GM13977 (cell line): ENCODE results near the gene RASAL2.

Experiments used
- DNase-seq: peaks from one replicate; pipeline ENCODE4 v3.0.0; 2012; ENCODE audit warnings: low spot score
- CTCF ChIP-seq: IDR thresholded peaks from 2 replicates; pipeline ENCODE4 v1.5.1; 2012; ENCODE audit warnings: mild to moderate bottlenecking, control low read depth; ENCODE audit not compliant: insufficient read depth; ENCODE audit errors: extremely low read depth, missing control alignments
- in situ Hi-C: fragments of 300-500 bp; cut with MboI; formaldehyde crosslinking; loops from one replicate; pipeline ENCODE4 v1.12.0; 2022; ENCODE audit warnings: low sequenced_read_pairs, low pct_unique_long_range_greater_than_20kb, mixed read lengths, inconsistent platforms; ENCODE audit not compliant: unreplicated experiment

RASAL2 gene

GRCh38 chr1:178358456-178358855 is 264.6 kb downstream of the RASAL2 start:
- in situ Hi-C loops: no loop called here
- no peak for DNase-seq
- no peak for TF ChIP-seq CTCF

- TF ChIP-seq CTCF: no peak
- DNase-seq: no peak
- in situ Hi-C loops: no loop called here
Measured at GRCh38 chr1:178360421-178360820, 266.5 kb downstream of the RASAL2 start.

GRCh38 chr1:178361847-178362246 is 267.9 kb downstream of the RASAL2 start:
- peak; percentile 37 for TF ChIP-seq CTCF
- in situ Hi-C loops: no loop called here
- DNase-seq: no peak

DNA sequence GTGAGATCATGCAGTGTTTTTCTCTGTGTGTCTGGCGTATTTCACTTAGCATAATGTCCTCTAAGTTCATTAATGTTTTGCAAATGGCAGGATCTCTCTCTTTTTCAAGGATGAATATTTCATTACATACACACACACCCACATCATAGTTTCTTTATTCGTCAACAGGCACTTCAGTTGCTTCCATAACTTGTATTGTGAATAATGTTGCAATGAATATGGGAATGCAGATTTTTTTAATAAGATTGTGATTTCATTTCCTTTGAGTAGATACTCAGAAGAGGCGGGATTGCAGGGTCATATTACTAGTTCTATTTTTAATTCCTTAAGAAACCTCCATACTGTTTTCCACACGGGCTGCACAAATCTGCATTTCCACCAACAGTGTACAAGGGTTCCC is 268.8 kb downstream of the RASAL2 start:
- no peak for DNase-seq
- no peak for TF ChIP-seq CTCF
- in situ Hi-C loops: no loop called here

DNA sequence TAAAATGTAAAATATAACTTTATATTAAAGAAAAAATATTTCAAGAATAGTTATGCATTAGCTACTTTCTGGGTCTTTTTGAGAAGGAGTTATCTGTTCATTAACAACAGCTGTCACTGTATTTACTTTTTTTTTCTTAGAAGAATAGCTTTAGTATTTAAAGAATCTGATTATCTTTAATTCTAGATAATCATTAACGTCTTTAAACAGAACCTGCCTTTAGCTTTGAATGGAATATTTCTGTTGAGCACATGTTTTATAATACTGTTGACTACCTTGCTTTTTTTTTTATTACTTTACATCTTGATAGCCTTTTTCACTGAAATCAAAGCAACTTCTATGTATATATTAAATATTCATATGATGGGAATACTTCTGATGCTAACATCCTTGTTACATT is 270.9 kb downstream of the RASAL2 start:
- DNase-seq: no peak
- in situ Hi-C loops: no loop called here
- no peak for TF ChIP-seq CTCF

DNA sequence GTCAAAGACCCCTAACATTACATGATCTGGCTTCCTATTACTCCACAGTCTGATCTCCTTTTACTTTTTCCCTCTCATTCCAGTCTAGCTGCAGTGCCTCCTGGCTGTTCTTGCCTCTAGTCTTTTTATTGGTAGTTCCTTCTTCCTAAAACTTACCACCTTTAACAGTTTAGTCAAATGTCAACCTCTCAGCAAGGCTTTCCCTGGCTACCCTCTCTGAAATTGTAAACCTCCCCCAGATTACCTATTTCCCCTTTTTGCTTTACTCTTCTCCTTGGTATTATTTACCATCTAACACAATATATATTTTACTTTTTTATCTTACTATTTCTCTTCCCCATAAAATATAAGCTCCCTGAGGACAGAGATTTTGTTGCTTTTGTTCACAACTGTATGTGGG is 273.2 kb downstream of the RASAL2 start:
- no peak for DNase-seq
- in situ Hi-C loops: no loop called here
- TF ChIP-seq CTCF: no peak

DNA sequence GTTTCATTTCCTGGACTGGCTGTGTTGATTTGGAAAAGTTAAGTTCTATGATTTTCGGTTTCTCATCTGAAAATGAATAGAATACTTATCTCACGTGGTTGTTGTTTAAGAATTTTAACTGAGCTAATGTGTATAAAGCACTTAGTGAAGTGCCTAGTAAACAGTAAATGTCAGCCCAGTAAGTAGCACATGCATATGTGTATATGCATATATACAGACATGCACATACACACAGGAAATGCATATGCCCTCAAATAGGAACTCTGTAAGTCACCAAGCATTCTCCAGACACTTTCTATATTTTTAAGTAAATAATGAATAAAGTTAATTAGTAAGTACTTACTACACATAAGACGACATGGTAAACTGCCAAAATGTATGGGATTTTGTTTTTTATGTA is 274.3 kb downstream of the RASAL2 start:
- in situ Hi-C loops: no loop called here
- no peak for DNase-seq
- no peak for TF ChIP-seq CTCF
